ENCODE measurements around the gene RAB44.

DNA sequence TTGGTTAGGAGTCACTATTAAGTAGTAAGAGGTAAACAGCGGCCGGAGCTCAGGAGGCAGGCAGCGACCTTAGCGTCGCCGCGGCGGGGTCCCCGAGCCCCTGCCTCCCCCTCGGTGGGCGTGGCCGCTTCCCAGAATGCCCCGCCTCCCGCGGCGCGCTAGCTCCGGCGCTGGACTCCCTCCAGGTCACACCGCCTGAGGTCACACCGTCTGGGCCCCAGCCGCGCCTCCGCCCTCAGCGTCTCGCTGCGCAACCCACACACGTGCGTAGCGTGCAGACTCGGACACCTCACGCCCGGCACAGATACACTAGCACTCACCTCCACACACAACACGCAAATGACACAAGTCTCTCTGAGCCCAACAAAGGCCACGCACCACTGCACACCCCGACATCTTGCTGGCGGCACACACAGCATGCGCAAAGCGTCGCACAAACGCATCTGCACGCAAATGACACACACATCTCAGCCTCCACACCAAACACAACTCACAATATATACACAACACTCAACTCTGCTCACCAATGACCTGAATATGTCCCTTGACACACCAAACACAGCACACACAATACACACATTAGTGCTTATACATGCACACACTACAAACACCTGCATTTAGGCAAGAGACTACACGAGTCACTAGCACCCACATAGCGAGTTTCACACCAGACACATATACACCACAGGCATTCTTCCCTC, 36.7 kb upstream of the RAB44 start:
- TF ChIP-seq, protein P1, sequence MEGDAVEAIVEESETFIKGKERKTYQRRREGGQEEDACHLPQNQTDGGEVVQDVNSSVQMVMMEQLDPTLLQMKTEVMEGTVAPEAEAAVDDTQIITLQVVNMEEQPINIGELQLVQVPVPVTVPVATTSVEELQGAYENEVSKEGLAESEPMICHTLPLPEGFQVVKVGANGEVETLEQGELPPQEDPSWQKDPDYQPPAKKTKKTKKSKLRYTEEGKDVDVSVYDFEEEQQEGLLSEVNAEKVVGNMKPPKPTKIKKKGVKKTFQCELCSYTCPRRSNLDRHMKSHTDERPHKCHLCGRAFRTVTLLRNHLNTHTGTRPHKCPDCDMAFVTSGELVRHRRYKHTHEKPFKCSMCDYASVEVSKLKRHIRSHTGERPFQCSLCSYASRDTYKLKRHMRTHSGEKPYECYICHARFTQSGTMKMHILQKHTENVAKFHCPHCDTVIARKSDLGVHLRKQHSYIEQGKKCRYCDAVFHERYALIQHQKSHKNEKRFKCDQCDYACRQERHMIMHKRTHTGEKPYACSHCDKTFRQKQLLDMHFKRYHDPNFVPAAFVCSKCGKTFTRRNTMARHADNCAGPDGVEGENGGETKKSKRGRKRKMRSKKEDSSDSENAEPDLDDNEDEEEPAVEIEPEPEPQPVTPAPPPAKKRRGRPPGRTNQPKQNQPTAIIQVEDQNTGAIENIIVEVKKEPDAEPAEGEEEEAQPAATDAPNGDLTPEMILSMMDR (IDR thresholded peaks at IDR 0.05): no peak
- TF ChIP-seq POLR2A (IDR thresholded peaks at IDR 0.05): no peak

Measured in lower leg skin (tissue), 3 donors.